Tibial nerve (tissue), 3 donors: ENCODE measurements around the gene RPEL1.

Experiments used
- EP300 ChIP-seq, 2 donors: sonication (generic); formaldehyde crosslinking; IDR thresholded peaks; one replicate each; pipeline ENCODE4 v1.6.1; 2017; ENCODE audit warnings: antibody characterized with exemption in 2 of 2, mild to moderate bottlenecking in 1 of 2
- POLR2A ChIP-seq, 2 donors: fragments of 450-650 bp; IDR thresholded peaks; one replicate each; pipeline ENCODE4 v1.6.1; 2017; ENCODE audit warnings: antibody characterized with exemption in 2 of 2, mild to moderate bottlenecking in 2 of 2, moderate library complexity in 2 of 2

- no peak for TF ChIP-seq EP300 (IDR thresholded peaks at IDR 0.05)
- TF ChIP-seq POLR2A (IDR thresholded peaks at IDR 0.05), result no peak
These were observed 43.4 kb upstream of the RPEL1 start for GRCh38 chr10:103202319-103202718.
